ENCODE results near the gene KRT72. TPM values are rescaled to one million over a fixed set of nuclear protein-coding genes. Genes with fewer than 3 reads are reported as not detected.

KRT72 gene
- total and polyA plus RNA-seq, 2 experiments from 2014 or later: not detected

DNA sequence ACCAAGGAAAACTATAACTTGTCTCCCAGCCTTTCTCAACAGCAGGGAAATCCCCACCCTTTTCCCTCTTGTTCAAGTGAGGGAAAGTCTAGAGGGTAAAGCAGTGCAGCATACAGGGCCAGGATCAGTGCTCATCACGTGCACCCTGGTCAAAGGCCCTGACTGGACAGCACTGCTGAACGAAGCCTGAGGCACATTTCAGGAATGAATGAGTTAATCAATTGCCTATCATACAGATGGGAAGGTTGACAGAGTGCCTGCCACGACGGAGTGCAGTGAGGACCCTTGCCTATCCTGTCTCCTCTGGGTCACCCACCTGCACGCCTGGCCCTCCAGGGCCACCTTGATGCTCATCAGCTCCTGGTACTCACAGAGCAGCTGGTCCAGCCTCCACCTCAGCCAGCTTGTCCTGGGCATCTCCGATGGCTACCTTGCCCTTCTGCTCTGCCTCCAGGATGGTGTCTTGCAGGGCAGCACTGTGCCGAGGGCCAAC lies 28.8 kb upstream of the KRT72 start:
- TF ChIP-seq, protein P1, sequence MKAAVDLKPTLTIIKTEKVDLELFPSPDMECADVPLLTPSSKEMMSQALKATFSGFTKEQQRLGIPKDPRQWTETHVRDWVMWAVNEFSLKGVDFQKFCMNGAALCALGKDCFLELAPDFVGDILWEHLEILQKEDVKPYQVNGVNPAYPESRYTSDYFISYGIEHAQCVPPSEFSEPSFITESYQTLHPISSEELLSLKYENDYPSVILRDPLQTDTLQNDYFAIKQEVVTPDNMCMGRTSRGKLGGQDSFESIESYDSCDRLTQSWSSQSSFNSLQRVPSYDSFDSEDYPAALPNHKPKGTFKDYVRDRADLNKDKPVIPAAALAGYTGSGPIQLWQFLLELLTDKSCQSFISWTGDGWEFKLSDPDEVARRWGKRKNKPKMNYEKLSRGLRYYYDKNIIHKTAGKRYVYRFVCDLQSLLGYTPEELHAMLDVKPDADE (IDR thresholded peaks at IDR 0.05): no peak
- no peak for TF ChIP-seq EZH2 (IDR thresholded peaks at IDR 0.05; ENCODE audit: low read depth, unreplicated experiment)
- TF ChIP-seq, protein P2, sequence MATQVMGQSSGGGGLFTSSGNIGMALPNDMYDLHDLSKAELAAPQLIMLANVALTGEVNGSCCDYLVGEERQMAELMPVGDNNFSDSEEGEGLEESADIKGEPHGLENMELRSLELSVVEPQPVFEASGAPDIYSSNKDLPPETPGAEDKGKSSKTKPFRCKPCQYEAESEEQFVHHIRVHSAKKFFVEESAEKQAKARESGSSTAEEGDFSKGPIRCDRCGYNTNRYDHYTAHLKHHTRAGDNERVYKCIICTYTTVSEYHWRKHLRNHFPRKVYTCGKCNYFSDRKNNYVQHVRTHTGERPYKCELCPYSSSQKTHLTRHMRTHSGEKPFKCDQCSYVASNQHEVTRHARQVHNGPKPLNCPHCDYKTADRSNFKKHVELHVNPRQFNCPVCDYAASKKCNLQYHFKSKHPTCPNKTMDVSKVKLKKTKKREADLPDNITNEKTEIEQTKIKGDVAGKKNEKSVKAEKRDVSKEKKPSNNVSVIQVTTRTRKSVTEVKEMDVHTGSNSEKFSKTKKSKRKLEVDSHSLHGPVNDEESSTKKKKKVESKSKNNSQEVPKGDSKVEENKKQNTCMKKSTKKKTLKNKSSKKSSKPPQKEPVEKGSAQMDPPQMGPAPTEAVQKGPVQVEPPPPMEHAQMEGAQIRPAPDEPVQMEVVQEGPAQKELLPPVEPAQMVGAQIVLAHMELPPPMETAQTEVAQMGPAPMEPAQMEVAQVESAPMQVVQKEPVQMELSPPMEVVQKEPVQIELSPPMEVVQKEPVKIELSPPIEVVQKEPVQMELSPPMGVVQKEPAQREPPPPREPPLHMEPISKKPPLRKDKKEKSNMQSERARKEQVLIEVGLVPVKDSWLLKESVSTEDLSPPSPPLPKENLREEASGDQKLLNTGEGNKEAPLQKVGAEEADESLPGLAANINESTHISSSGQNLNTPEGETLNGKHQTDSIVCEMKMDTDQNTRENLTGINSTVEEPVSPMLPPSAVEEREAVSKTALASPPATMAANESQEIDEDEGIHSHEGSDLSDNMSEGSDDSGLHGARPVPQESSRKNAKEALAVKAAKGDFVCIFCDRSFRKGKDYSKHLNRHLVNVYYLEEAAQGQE (IDR thresholded peaks at IDR 0.05; ENCODE audit: unreplicated experiment): no peak
- ATAC-seq (no peak), DNase-seq (ENCODE audit: low spot score) (no peak)
- Mint-ChIP-seq H3K27me3 (ENCODE audit: insufficient read depth, low read depth, poor library complexity) (peaks cover 3% of the 10 kb centered on the region), H3K27ac (no peak overlapping the region), H3K9me3 (no peaks in the 10 kb centered on the region), H3K4me1 (peaks cover 4% of the 10 kb centered on the region), H3K36me3 (ENCODE audit: low read depth) (no peaks in the 10 kb centered on the region), H3K4me3 (no peak overlapping the region)
- H3K4me2 ChIP-seq: no peak overlapping the region
- no peaks in the 10 kb centered on the region for H3K4me1 ChIP-seq (ENCODE audit: insufficient read depth)
- no peak overlapping the region for H3K27ac ChIP-seq (ENCODE audit: low read depth)
- H3F3A ChIP-seq (replicated peaks; ENCODE audit: low read depth): no peaks in the 10 kb centered on the region
- no peak overlapping the region for H3K4me3 ChIP-seq
- H2AFZ ChIP-seq: no peak overlapping the region
- H3K79me2 ChIP-seq (replicated peaks; ENCODE audit: insufficient read depth): no peaks in the 10 kb centered on the region
- H3K36me3 ChIP-seq (ENCODE audit: insufficient read depth): no peaks in the 10 kb centered on the region
- no peaks in the 10 kb centered on the region for H3K9me2 ChIP-seq (ENCODE audit: insufficient read depth)
- H3K27me3 ChIP-seq (ENCODE audit: insufficient read depth): no peaks in the 10 kb centered on the region
- H4K20me1 ChIP-seq (replicated peaks; ENCODE audit: insufficient read depth): no peaks in the 10 kb centered on the region

DNA sequence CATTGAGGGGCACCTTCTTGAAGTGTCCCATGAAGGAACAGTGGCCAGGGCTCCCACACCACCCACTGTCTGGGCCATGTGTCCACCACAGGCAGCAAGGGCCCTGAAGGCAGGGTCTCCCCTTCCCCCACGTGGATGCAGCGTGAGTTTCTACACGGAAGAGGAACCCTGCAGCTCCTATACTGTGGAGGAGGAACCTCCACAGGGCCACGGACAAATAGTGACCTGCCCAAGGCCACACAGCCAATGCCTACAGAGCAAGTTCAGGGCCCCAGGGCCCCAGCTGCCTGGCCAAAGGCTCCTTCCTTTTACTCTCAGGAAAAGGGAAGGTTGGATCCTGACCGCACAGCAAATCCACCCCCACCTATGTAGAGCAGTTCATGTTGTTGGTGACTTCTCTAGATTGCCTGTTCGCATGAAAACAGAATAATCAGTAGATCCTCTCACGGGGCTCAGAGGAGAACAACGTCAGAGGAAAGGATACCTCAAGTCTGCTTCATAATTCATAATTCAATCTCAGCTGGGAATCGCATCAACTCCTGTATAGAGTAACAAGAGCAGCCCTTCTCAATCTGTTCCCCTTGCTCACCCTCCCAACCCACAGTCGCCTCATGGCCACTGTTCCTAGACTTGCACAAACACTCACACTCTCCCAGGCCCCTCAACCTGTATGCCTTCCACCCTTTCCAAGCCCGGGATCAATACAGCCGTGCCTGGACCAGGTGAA lies 28.2 kb upstream of the KRT72 start:
- no peak overlapping the region for H3K27ac Mint-ChIP-seq
- H3K4me3 Mint-ChIP-seq: no peak overlapping the region
- no peaks in the 10 kb centered on the region for H3K27me3 ChIP-seq (ENCODE audit: insufficient read depth)
- no peak overlapping the region for H2AFZ ChIP-seq
- H3K36me3 ChIP-seq (ENCODE audit: insufficient read depth): no peaks in the 10 kb centered on the region
- no peak for DNase-seq (ENCODE audit: low spot score)
- H3F3A ChIP-seq (replicated peaks; ENCODE audit: low read depth): no peaks in the 10 kb centered on the region
- H3K27ac ChIP-seq (ENCODE audit: low read depth): no peak overlapping the region
- H3K9me2 ChIP-seq (ENCODE audit: insufficient read depth): no peaks in the 10 kb centered on the region
- peaks cover 4% of the 10 kb centered on the region for H3K4me1 Mint-ChIP-seq
- peaks cover 3% of the 10 kb centered on the region for H3K27me3 Mint-ChIP-seq (ENCODE audit: insufficient read depth, low read depth, poor library complexity)
- TF ChIP-seq POLR2AphosphoS5 (IDR thresholded peaks at IDR 0.05; ENCODE audit: low read depth): no peak
- TF ChIP-seq ZNF331 (CRISPR knock-in tag; IDR thresholded peaks at IDR 0.05; ENCODE audit: low read depth): no peak
- no peak for TF ChIP-seq EZH2 (IDR thresholded peaks at IDR 0.05; ENCODE audit: low read depth, unreplicated experiment)
- TF ChIP-seq, protein P1 (IDR thresholded peaks at IDR 0.05): no peak
- TF ChIP-seq EZH2phosphoT487 (IDR thresholded peaks at IDR 0.05; ENCODE audit: unreplicated experiment): no peak
- TF ChIP-seq, protein P2 (IDR thresholded peaks at IDR 0.05; ENCODE audit: unreplicated experiment): no peak
- no peak for TF ChIP-seq JUNB (IDR thresholded peaks at IDR 0.05; ENCODE audit: unreplicated experiment)
- no peak for TF ChIP-seq STAT1 (IDR thresholded peaks at IDR 0.05; ENCODE audit: unreplicated experiment)
- H3K9me3 Mint-ChIP-seq: no peaks in the 10 kb centered on the region
- no peak overlapping the region for H3K4me2 ChIP-seq
- no peaks in the 10 kb centered on the region for H3K4me1 ChIP-seq (ENCODE audit: insufficient read depth)
- ATAC-seq: no peak
- H3K4me3 ChIP-seq: no peak overlapping the region
- H4K20me1 ChIP-seq (replicated peaks; ENCODE audit: insufficient read depth): no peaks in the 10 kb centered on the region
- no peaks in the 10 kb centered on the region for H3K79me2 ChIP-seq (replicated peaks; ENCODE audit: insufficient read depth)
- no peaks in the 10 kb centered on the region for H3K36me3 Mint-ChIP-seq (ENCODE audit: low read depth)

Measured in GM23338 (cell line).